ENCODE data around the gene CCND2.

Gene CCND2

GRCh38 chr12:4256043-4256826 is 17.3 kb upstream of the CCND2 start:
- DNase-seq (ENCODE audit: low read depth): no peak

- DNase-seq (ENCODE audit: low read depth): no peak
These were observed 16.1 kb upstream of the CCND2 start for GRCh38 chr12:4257442-4257841.

GRCh38 chr12:4259099-4259498 is 14.5 kb upstream of the CCND2 start:
- DNase-seq (ENCODE audit: low read depth): no peak

GRCh38 chr12:4261655-4262054 is 11.9 kb upstream of the CCND2 start:
- no peak for DNase-seq (ENCODE audit: low read depth)

GRCh38 chr12:4265280-4265679 is 8.3 kb upstream of the CCND2 start:
- no peak for DNase-seq (ENCODE audit: low read depth)

- DNase-seq (ENCODE audit: low read depth): no peak
These were observed 6.6 kb upstream of the CCND2 start for GRCh38 chr12:4266990-4267389.

GRCh38 chr12:4267704-4268328 is 5.7 kb upstream of the CCND2 start:
- no peak for DNase-seq (ENCODE audit: low read depth)

- DNase-seq (ENCODE audit: low read depth): peak; percentile 28
These were observed 5.0 kb upstream of the CCND2 start for GRCh38 chr12:4268329-4269181.

- peak; percentile 86 for DNase-seq (ENCODE audit: low read depth)
These were observed 4.1 kb upstream of the CCND2 start for GRCh38 chr12:4269279-4269991.

- peak; percentile 39 for DNase-seq (ENCODE audit: low read depth)
These were observed 3.3 kb upstream of the CCND2 start for GRCh38 chr12:4270016-4270830.

GRCh38 chr12:4270831-4271716 is 2.5 kb upstream of the CCND2 start:
- no peak for DNase-seq (ENCODE audit: low read depth)

- DNase-seq (ENCODE audit: low read depth): peak; percentile 75
These were observed 1.7 kb upstream of the CCND2 start for GRCh38 chr12:4271717-4272423.

GRCh38 chr12:4272424-4273272 is 914 bp upstream of the CCND2 start:
- peak; percentile 45 for DNase-seq (ENCODE audit: low read depth)

- no peak for DNase-seq (ENCODE audit: low read depth)
These were observed 300 bp upstream of the CCND2 start for GRCh38 chr12:4273273-4273651.

GRCh38 chr12:4274396-4275015 is 944 bp downstream of the CCND2 start:
- DNase-seq (ENCODE audit: low read depth): peak; percentile 24

- DNase-seq (ENCODE audit: low read depth): no peak
These were observed 1.7 kb downstream of the CCND2 start for GRCh38 chr12:4275016-4275869.

- DNase-seq (ENCODE audit: low read depth): no peak
These were observed 2.3 kb downstream of the CCND2 start for GRCh38 chr12:4275870-4276301.

Data from activated T-cell treated with anti-CD3 and anti-CD28 coated beads for 1 hour (primary cell).